T-helper 2 cell treated with Interferon-gamma antibody and Interleukin-4, amounts not matched to agents 100 ng/mL and 5 ng/mL, for 36 hours (primary cell): ENCODE data around the gene XPA. TPM values are rescaled to one million over a fixed set of nuclear protein-coding genes. Genes with fewer than 3 reads are reported as not detected.
"Not testable (repeated sequence)": the region's sequence is repeated elsewhere in the genome, so short reads cannot be mapped to it uniquely, and the experiment has no call there.

ENCODE experiments used
- intact Hi-C: fragments of 100-400 bp; cut with micrococcal nuclease; formaldehyde crosslinking; loops from one replicate; pipeline ENCODE4 v1.15.1; 2023
- total RNA-seq: library from RNA; stranded (reverse); gene quantifications from 2 replicates; pipeline ENCODE4 v1.2.3, GENCODE V29; 2022

Gene XPA
- total RNA-seq = 13.2 and 15.8 TPM in 2 replicates

DNA sequence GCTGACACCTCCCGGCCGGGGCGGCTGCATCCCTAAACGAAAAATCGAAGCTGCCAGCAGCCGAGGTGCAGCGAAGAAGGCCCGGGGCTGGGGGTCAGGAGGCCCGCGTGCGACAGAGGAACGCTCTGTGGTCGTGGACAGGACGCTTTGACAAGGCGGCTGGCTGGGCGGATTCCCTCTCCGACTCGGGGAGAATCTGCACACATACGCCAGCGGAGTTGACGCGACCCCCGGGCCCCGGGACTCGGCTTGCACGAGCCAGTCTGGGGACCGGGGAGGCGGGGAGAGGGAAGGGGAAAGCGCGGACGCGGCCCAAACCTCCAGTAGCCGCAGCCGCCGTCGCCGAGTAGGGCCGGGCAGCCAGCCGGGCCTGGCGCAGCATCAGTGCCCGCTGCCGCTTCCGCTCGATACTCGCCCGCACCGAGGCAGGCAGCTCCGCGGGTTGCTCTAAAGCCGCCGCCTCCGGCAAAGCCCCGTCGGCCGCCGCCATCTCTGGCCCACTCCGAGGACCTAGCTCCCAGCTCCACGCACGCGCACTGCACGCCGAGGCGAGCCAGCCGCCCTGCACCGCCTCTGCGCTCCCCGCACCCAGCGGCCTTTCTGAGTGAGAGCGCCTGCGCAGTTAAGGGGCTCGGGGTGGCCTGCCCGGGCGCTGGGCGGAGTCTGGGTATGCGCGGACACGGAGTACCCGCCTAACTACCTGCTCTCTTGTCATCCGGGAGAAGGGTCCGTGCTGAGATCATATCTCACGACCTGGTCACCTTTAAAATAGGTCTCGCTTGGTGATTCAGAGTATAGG is at the start of gene XPA:
TSS of gene XPA (minus strand) at position 538 of the 799 bp plus-strand sequence. CDS start at position 490, 48 bp downstream.
- intact Hi-C loops = loop anchor here (1.0 to 10.0 kb wide), 6 partner anchors 64 to 558 kb away; partner anchors contain the start of genes NCBP1, TBC1D2, TRMO and TSTD2

DNA sequence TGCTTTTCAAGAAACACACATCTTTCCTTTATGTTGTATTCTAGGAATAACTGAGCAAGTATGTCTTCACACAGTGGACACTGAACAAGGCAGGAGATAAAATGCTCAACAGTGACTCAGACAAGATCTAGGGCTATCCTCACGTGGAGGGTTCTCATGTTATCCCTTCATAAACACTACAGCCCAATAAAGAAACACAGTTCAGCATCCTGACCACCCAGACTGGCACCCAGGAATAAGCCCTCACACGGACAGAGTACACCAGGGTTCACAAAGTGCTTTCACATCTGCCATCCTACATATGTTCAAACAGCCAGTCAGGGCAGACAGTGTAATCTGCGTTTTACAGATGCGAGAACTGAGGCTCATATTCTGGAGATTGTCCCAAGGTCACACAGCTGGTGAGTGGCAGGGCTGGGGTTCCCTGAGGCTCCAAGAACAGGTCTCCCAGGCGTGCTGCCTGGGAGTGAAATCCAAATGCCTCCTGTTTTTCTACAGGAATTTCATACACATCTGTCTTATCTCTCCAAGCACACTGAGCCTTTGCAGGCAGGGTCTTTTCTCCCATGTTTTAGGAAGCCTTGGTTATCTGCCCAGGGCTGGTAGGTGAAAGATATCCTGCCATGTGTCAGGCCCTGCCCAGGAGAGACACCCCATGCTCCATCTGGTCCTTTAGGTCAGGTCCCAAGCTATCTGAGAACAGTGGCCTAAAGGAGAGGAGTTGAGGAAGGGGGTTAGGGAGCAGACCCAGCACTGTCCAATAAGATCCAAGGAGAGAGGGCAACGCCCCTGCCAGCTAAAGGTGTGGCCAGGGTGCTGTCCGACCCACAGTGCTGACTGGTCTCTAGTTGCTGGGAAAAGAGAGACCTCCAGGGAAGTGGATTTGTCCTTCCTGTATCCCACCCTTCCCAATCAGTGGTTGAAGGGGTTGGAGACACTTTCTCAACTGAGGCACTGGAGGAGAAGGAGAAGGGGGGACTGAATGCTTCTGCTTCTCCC is 47.9 kb upstream of the XPA start:
- intact Hi-C loops = no loop called here

DNA sequence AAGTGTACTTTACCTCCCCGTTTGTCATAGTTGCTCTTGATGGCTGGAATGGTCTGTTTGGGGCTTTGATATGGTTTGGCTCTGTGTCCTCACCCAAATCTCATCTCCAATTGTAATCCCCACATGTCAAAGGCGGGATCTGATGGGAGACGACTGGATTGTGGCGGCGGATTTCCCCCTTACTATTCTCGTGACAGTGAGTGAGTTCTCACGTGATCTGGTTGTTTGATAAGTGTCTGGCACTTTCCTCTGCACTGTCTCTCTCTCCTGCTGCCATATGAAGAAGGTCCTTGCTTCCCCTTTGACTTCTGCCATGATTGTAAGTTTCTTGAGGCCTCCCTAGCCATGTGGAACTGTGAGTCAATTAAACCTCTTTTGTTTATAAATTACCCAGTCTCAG is 46.9 kb upstream of the XPA start:
- intact Hi-C loops = not testable (repeated sequence)

DNA sequence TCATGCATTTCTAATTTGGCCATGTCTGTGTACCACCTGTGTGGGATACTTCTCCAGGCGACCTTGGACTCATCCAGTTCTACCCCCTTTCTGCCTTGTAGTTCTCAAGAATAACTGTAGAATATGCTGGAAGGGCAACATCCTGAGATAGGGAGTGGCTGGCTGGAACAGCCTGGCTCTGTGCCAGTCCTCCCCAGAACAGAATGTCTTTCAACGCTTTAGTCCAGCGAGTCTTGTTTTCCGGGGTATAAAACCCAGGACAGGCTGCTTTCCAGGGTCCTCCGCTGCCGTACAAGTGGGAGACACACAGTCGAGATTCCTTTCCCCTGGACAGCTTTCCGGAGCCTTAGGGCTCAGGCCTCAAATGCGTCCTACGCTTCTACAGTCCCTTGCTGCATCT is 45.4 kb upstream of the XPA start:
- intact Hi-C loops = no loop called here

DNA sequence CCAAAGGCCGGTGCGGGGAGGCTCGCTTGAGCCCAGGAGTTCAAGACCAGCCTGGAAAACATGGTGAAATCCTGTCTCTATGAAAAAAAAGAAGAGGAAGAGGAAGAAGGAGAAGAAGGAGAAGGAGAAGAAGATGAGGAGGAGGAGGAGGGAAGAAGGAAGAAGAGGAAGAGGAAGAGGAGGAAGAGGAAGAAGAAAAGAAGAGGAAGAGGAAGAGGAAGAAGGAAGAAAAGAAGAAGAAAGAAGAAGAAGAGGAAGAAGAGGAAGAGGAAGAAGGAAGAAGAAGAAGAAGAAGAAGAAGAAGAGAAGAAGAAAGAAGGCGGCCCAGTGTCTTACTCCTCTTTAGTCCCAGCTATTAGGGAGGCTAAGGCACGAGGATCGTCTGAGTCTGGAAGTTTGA is 44.8 kb upstream of the XPA start:
- intact Hi-C loops = no loop called here

DNA sequence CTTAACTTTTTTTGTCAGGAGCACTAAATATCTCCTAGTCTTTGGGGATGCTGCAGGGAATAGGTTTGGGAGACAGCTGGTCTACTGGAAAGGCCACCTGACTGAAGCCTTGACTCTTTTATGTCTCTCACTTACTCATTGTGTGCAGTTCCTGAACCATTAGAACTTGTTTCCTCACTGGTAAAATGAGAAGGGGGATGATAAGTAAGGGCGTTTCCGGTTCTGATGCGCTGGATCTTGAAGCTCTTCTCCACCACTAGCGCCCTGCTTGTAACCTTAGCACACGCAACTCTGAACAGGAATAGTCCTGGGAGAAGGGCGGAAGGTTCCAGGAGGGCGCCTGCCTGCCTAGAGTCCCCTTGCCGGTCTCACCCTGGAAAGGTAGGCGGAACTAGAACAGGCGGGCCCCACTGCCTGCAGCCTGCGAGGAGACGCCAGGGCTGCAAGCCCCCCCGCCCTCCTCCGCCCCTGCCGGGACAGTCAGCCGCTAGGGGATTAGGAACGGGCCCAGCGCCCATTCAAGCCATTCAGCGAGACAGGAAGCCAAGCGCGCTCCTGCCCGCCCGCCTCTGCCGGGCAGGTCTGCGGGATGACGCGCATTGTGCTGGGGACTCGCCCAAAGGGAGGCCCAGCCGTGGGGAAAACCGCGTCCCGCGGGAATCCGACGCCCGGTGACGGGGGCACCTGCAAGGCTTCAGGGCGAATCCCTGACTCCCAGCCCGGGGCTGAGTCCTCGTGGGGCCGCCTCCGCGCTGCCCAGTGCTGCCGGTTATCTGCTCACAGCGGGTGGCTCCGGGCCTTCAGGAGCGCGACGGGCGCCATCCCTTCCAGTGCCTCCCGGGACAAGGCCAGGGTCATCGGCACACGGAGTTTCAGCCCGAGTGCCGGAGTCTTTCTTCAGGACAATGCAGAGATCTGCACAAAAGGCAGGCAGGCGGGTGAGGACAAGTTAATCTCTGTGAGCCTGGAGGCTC is 44.0 kb upstream of the XPA start:
- intact Hi-C loops = no loop called here

DNA sequence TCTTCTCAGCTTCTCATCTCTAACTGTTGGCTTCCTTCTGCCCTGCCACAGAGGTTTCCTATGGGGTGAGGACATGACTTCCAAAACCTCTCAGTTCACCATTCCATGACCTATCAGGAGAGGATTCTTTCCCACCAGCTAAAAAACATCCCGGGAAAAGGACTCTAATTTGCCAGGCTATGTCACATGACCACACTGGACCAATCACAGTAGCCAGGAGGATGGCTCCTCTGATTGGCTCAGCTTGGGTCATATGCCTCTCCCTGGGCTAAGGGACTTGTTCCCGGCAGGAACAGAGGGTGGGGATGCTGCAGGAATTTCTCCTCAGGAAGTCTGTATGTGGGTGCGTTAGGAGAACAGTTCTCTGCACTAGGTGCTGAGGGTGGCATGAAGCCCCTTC is 40.3 kb upstream of the XPA start:
- intact Hi-C loops = no loop called here

DNA sequence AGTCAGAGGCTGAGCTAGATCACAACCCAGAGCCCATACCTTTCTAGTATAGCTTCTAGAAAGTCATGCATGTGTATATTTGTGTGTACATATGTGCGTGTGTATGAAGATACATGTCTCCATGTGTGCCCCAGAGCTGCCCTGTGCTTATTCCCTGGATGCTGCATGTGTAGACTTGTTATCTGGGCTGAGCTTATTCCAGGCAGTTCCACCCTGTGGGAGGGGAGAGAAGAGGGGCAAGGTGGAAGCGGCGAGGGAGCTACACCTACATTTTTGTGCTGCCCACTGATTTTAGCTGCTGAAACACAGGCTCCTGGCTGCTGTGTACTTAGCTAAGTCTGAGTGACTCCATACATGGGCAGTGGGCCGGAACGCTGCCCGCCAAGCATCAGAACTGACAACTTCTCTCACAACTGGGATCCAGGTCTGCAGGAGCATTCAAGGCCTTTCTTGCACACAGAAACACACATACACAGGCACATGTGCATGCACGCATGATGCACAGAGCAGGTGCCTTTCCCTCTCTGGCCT is 38.0 kb upstream of the XPA start:
- intact Hi-C loops = no loop called here

DNA sequence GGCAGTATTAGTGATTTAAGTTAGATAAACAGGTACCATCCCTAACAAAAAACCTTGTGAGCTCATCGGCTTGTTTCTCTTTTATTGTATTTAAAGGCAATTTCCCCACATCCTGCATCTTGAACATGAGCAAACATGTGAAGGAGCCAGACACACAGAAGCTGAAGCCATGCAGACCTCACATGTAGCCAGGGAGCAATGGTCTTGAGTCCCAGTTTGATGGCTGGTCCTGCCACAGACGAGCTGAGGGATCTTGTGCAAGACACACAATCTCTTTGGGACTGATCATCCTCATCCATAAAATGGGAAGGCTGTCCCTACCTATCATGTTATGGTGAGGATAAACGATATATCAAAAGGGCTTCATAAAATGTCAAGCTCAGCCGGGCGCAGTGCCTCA is 29.6 kb upstream of the XPA start:
- intact Hi-C loops = no loop called here

DNA sequence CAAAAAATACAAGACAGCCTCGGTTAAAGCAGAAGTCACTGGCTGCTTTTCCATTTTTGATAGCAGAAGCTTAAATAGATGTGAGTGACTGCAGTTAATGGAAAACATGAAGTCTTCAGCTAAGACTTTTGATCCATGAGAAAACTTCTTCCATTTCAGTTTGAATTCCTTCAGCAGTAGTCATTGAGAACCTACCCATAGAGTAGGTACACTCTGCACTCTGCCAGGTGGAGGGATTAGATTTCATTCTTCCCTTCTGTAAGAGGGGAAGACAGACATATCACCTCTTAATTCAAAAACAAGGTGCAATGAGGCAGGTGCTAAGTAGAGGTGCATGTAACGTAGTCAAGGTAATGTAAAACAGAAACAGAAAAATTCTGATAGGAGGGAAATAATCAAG is 26.7 kb upstream of the XPA start:
- intact Hi-C loops = no loop called here

DNA sequence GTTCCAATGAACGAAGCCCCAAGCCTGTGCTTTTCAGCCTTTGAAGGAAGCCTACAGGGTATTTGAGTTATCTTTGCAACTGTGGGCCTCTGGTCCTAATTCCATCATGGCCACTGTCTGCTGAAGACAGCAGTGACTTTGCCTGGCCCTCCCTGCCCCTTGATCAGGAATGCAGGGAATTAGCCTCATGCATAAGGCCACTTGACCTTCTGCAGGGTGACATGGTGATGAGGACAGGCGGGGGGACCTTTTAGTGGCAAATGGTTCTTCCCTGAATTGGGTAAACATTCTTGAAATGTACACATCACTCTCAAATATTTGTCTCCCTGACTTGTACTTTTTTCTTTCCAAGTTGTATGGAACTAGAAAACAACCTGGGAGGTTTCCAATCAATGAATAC is 25.2 kb upstream of the XPA start:
- intact Hi-C loops = no loop called here

DNA sequence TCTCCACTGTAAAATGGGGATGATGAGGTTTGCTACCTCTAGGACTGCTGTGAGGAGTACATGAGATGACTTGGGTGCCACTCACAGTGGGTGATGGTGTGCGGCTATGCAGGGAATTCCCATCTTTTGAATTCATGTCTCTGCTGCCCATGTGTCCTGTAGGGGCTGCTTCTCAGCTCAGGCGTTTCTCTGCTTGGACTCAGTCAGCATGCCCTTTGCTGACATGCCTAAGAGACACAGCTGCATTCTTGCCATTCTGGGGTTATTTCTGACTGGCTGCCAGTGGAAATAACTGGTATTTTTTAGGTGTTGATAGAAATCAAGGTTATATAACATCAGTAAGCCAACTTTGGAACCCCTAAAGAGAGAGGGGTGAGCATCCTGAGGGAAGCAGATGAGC is 24.3 kb upstream of the XPA start:
- intact Hi-C loops = no loop called here

DNA sequence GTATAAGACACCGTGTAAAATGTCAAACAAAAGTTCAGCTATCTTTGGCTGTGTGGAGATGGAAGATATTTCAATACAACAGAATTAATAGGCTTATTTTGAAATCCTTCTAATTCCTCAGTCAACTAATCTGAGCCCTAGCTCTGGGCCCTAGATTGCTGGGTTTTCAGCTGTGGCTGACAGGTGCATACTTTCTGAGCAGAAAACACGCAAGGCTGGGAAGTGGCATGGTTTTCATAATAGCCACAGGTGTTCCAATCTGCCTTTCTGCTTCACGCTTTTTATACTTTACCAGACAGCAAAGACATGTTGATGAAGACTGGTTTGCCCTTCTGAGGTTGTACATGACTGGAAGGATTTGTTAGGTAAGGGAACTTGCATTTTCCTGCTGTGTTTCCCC is 20.7 kb upstream of the XPA start:
- intact Hi-C loops = no loop called here

DNA sequence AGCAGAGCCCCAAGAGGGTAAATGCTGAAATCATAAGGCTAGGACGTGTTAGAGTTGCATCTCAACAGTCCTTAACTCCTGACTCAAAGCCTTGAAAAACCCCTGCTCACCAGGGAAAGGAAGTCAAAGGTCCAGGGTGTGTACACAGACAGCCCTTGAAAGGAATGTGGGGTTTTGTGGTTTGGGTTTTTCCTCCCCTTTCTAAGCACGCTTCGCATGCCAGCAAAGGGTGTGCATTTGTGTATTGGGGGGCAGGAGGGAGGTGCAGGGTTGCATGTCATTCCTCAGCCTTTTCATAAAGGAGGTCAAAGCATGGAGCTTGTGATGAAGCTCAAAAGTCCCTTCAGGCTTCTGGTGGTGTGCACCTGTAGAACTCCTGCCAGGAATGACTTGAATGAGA is 17.3 kb upstream of the XPA start:
- intact Hi-C loops = loop anchor here (5.0 kb wide), 2 partner anchors 88 to 138 kb away; partner anchors contain the start of gene FOXE1

DNA sequence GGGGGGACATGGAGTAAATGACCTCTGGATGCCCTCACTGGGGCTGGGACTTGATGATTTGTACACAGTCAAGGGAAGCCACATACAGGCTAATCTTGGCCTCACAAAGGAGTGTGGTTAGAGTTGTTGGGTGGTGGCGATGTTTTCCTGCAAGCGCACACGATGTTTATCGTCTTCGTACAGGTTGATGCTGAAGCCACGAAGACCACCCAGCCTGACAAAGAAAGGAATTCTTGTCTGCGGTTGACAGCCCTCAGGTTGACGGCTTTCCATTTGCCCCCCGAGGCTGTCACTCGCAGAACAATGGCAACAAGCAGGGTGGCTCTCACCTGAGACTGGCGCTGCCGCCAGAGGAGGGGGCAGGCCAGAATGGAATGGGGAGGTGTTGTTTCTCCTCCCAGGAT is 14.1 kb upstream of the XPA start:
- intact Hi-C loops = loop anchor here (2.0 to 5.0 kb wide), 3 partner anchors 91 to 194 kb away; partner anchors contain the start of gene FOXE1

DNA sequence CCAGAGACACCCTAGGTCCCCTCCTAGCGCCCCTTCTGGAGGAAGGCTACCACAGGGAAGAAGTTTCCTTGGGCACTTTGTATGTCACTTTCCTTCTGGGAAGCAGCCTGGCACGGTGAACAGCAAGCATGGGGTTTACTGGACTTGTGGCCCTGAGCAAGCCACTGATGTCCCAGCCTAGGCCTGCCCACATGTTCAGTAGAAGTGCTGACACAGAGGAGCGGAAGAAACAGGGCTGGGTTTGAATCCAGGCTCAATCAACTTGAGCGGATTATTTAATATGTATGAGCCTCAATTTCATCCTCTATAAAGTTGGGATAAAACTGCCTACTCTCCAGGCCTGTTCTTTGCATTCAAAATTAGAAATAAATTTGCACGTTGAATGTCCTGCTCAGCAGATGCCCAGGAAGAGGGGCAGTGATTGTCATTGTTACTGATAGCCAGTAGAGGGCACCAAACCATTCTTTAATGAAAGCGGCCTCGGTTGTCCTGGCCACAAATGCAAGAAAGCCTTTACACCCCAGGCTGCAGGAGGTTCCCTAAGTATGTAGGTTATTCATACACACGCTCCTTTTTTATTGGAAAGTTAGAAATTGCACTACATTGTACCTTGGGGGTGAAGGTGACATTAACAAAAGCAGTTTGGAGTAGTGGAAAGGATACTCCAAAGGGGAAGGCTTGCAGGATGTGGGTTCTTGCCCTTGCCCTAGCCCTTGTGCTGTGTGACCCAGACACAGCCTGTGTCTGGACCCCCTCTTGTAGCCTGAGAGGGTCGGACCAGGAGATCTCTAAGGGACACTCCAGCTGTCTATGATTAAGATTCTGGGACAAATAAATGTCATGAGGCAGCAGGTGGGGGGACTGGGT is 13.4 kb upstream of the XPA start:
- intact Hi-C loops = loop anchor here (1.0 to 5.0 kb wide), 5 partner anchors 92 to 244 kb away; partner anchors contain the start of gene FOXE1

DNA sequence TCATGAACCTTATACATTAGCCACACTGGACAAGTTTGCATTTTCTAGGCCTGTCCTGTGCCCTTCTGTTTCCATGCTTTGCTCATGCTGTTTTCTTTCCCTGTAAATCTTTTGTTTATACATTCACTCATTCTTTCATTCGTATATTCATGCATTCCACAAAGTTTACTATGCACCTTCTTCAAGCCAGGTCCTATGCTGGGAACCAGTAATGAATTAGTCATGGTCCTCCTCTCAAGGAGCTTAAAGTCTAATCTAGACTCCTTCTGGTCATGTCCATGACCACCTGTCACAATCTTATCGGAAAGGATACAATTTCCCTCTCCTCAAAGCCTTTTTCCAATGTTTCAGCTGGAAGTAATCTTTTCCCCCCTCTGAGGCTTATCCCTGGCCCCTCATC is 9.1 kb upstream of the XPA start:
- intact Hi-C loops = no loop called here

DNA sequence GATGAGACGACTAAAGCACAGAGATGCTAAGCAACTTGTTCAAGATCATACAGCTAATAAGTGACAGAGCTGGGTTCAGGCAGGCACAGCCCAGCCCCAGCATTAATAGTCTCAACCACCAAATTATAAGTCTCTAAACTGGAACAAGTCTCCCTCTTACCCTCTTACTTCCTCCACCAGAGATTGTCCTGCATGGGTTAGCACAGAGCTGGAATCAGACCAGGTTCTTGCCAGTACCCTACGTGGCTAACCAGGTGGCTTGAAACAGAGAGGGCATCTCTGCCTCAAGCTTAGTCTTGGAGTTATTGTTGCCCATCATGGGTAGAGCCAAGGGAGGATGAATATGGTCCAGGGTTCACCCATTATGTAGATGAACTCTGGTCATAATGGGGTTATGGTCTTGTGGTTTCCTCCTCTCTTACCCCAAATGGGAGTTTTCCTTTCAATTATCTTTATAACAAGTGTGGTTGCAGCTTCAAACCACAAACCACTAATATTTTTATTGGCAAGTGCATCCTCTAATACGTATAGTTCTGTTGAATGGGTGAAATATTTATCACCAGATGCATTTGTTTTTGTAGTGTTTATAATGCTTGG is 8.3 kb upstream of the XPA start:
- intact Hi-C loops = no loop called here

DNA sequence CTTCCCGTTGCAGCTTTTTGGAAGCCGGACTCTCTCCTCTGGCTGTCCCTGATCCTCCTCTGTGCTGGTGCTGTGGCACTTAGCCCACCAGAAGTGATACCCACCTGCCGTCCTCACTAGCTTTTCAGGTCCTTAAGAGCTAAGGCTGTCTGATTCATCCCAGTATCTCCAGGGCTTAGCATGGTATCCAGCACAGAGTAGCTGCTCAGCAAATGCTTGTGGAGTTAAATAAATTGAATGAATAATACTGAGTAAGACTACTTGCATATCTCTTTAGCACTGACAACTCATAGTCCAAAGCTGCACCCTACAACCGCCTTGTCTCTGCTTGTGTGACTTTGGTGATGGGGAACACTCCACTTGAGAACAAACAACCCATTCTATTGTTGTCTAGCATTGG is 7.7 kb upstream of the XPA start:
- intact Hi-C loops = no loop called here
